HG02763 (cell line): ENCODE results near the gene DGKG.

ENCODE experiments used
- ATAC-seq: cut with Tn5 transposase; IDR thresholded peaks from one replicate; pipeline ENCODE4 v1.9.1; 2021; ENCODE audit warnings: mild to moderate bottlenecking, moderate library complexity; ENCODE audit not compliant: unreplicated experiment

Gene DGKG

DNA sequence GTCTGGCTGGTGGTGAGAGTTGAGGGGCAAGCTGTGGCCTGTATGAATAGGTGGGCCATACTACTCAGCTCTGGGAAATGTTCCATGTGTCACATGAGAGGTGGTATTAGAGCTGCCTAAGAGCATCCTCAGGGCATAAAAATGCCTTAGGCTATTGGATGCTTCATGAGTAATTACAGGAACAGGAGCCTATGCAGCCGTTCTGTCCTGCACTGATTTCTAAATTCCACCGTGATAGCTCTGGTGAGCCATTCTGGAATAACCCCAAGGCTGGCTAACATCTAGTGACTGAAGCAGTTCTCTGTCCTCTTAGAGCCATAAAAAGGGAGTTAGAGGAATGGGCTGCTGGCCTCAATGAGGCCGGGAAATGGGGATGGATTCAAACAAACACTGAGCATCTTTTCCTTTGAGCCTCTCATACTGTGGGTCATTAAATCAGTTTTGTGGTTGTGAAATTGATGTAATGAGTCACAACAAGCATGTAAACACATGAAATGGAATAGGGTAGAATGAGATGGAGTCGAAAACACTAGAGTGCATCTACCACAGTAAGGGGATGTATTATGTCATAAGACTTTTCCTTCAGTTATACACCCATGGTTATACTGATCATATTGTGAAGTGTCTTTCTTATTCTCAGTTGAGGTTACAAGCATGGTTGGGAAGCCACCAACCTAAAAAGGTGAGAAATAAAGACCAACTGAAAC is 41.0 kb downstream of the DGKG start:
- ATAC-seq, result no peak

DNA sequence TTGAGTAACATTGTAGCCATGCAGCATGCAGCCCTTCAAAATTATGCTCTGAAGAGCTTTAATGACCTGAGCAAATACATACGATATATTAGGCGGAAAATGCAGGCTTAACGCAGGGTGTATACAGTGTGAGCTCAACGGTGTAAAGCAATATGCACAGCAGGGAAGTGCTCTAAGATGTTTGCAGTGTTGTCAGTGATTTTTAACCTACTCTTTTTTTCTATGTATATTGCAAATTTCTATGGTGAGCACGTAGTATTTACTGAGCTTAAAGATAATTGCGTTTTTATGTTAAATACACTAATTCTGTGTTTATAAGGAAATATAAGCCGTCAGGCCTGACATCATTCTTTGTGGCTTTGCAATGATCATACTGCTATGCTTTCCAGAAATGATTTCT is 42.1 kb downstream of the DGKG start:
- ATAC-seq, result no peak

- ATAC-seq, result no peak
These were observed 43.9 kb downstream of the DGKG start for GRCh38 chr3:186318135-186318534.

- no peak for ATAC-seq
These were observed 44.6 kb downstream of the DGKG start for GRCh38 chr3:186317478-186317877.

GRCh38 chr3:186316666-186317260 is 45.3 kb downstream of the DGKG start:
- ATAC-seq, result no peak

DNA sequence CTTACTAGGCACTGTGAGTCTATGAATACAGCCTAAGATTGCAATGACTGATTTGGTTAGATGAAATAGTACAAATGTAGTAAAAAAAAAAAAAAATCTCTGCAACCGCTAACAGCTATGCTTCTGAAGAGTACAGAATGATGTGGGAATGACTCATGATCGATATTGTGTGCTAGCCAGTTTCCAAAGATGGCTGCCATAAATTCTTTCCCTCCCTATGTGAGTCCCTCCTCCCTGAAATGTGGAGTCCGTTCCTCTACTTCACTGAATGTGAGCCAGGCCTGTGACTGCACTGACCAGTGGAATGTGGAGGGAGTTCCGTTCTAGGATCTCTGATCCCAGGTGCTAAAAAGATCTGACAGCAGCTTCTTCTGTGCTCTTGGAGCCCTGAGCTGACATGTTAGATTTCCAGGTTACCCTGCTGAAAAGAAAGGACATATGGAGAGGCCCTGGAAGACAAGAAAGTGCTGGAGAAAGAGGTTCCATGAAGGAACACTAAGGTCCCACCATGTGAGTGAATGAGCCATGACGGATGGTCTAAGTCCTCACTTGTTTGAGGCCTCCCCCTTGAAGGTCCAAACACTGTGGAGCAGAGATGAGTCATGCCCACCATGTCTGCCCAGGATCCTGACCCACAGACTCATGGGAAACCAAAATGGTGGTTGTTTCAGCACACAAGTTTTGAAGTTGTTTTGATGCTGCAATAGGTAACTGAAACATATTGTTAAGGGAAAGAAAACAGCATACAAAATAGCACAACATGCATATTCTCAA is 46.3 kb downstream of the DGKG start:
- no peak for ATAC-seq

DNA sequence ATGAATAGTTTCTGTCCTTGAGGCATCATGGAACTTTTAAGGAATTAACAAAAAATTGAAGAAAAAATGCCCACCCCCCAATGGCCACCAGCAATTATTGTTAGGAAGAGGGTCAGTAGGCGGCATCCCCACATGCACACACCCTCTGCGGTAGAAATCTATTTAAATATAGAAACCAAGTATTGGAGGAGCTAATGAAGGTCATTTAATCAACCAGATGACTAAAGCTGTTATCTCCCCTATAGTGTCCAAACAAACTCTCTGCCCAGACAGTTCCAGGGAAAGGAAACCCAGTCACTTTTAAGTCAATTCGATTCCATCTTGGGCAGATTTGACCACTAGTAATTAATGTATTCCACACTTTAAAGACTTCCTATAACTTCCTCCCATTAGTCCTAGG is 47.1 kb downstream of the DGKG start:
- no peak for ATAC-seq

DNA sequence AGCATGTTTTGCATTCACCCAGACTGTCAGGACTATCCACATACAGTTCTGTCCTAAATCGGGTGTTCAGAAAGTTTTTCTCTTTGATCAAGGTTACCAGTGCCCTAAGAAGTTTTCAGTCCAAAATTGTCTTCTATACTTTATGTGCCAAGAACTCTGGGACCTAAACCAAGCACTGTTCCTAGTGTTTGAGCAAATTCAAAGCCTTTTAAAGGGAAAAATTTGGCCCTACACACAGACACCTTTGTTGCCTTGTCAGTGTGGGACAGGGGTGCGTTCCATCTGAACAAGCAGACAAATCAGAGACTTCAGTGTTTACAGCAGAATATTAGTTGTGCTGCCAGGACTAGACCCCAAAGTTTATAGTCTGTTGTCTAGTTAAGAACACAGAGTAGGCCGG is 50.6 kb downstream of the DGKG start:
- no peak for ATAC-seq

DNA sequence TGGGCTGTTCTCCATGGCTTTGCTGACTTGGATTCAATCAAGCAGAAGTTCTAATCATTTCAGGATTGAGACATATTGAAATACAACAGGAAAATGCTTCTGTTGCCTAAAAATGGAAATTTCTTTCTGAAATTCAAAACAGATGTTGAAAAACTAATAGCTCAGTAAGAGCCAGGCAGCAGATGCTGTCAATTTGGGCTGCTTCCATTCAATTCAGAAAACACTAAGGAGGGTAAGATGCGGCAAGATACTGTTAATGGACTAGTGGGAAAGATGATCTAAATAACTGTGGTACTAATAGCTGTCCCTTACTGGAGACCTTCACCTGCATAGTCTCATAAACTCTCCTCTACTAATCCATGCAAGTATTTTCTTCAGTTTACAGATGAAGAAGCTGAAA is 53.5 kb downstream of the DGKG start:
- ATAC-seq, result no peak

- no peak for ATAC-seq
These were observed 54.3 kb downstream of the DGKG start for GRCh38 chr3:186307594-186308221.

GRCh38 chr3:186305286-186305685 is 56.7 kb downstream of the DGKG start:
- no peak for ATAC-seq

- no peak for ATAC-seq
These were observed 58.1 kb downstream of the DGKG start for GRCh38 chr3:186303965-186304364.

DNA sequence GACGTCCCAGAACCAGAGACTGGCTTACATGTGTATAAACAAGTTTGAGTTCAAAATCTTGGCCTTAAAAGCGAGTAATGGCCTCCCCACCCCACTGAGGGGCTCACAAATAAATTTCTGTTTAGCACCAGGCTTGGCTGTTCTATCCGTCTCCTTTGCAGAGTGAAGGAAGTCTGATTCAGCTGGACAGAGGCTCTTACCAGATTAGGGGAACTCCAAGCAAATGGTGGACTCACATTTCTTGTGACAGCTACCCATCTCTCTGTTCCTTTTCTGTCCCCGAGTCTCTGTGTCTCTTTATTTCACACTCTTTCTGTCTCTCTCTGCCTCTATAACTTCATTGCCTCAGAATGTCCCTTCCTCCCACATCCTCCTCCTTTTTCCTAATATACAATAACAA is 62.7 kb downstream of the DGKG start:
- no peak for ATAC-seq

GRCh38 chr3:186298876-186299275 is 63.2 kb downstream of the DGKG start:
- no peak for ATAC-seq

DNA sequence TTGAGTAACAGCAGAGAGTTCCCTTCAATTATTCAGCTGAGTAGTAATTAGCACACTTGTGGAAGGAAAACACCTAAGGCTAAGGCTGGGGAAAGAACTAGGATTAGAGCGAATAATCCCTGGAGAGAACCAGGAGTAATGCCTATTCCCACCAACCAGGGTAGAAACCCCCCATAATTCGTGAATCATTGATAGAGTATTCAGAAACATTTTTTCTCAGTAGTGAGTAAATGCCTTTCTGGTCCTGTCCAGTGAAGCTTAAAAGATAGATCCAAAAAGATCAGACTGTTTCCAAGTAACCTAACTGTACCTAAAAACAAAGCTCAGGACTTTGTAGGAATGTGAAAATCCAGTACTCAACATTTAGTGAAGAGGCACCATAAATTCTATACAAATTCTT is 71.2 kb downstream of the DGKG start:
- ATAC-seq, result no peak

DNA sequence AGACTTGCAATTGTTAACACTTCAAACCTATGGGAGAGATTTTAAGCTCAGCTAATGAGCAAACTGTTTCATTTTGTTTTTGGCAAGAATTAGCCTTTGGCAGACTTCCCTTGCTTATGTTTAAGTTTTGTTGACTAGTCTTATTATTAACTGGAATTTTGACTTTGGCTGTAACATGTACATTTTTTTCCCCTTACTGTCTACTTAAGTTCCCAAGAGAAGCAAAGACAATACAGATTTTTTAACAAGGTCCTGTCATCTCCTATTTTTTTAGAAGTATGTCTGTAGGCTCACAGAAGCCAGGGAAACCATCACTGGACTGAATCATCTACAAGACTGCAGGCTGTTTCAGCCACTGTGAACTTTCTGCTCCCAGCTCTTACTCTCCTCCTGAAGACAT is 74.3 kb downstream of the DGKG start:
- no peak for ATAC-seq

GRCh38 chr3:186286114-186286513 is 75.9 kb downstream of the DGKG start:
- ATAC-seq, result no peak

- no peak for ATAC-seq
These were observed 77.4 kb downstream of the DGKG start for GRCh38 chr3:186284661-186285060.

- ATAC-seq, result no peak
These were observed 77.7 kb downstream of the DGKG start for GRCh38 chr3:186284349-186284652.

DNA sequence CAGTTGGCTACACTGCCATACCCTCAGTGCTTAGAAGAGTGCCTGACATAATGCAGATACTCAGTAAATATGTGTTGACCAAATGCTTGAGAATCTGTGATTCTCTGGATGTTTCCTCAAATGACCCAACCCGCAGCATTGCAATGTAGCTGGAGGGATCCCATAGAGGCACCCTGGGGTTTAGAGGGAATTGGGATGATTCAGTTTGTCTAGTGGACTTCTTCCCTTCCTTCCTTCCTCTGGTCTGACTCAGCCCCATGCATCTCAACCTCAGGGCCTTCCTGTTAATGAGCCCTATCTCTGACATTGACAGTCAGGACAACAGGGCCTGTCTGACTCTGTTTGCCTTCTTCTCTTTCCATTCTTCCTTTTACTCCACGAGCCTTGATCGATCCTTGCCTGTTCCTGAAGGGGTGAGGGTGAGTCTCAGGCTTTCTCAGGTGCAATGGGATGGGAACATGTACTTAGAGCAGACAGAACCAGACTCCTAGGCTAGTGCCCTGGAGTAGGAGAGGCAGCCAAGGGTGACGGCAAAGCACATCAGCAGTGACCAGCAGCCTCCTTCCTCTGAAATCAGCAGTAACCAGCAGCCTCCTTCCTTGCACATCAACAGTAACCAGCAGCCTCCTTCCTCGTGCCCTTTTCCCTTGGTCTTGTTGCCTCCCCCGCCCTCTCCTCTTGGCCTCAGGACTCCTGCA is 78.2 kb downstream of the DGKG start:
- no peak for ATAC-seq

DNA sequence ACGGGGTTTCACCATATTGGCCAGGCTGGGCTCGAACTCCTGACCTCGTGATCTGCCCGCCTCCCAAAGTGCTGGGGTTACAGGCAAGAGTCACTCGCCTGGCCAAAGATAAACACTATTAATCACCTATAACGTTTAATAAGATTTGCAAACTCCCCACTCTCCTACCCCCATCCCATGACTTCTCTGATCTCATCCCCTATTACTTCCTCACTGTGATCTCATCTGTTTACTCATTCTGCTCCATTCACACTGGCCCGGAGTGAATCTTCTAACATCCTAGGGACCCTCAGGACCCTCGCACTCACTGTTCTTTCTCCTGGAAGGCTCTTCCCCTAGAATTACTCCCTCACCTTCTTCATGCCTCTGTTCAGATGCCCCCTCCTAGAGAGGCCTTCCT is 78.9 kb downstream of the DGKG start:
- no peak for ATAC-seq
